HepG2 (cell line): ENCODE results near the gene FAM228B. TPM values are rescaled to one million over a fixed set of nuclear protein-coding genes. Genes with fewer than 3 reads are reported as not detected.

ENCODE experiments used
- ATF1 ChIP-seq: IDR thresholded peaks from 2 replicates; pipeline ENCODE4 v1.6.1; 2016; ENCODE audit warnings: mild to moderate bottlenecking, control low read depth
- BORCS8-MEF2B ChIP-seq: sonication (generic); formaldehyde crosslinking; IDR thresholded peaks from 2 replicates; pipeline ENCODE4 v1.8.0; 2022; ENCODE audit warnings: mild to moderate bottlenecking, missing genetic modification reagents
- CEBPB ChIP-seq: IDR thresholded peaks from 2 replicates; pipeline ENCODE4 v1.6.1; 2011; ENCODE audit warnings: low read depth, low read length, improper control_type of control experiment, borderline replicate concordance
- ELF3 ChIP-seq: IDR thresholded peaks from 2 replicates; pipeline ENCODE4 v1.6.1; 2016; ENCODE audit warnings: missing genetic modification reagents, missing compliant biosample characterization
- FOXA1 ChIP-seq, 2 experiments: fragments of 450-650 bp in 1 of 2; sonication (generic) in 1 of 2; formaldehyde crosslinking in 1 of 2; IDR thresholded peaks; 2 replicates each; pipeline versions ENCODE4 v1.4.0 to v1.6.1; 2016 to 2020; ENCODE audit warnings: missing genetic modification reagents in 1 of 2
- HOMEZ ChIP-seq: IDR thresholded peaks from 2 replicates; pipeline ENCODE4 v1.6.1; 2016; ENCODE audit warnings: low read depth
- KLF16 ChIP-seq, 2 experiments: sonication (generic) in 1 of 2; formaldehyde crosslinking in 1 of 2; IDR thresholded peaks; 2 replicates each; pipeline versions ENCODE4 v1.6.1 to v1.8.0; 2016 to 2023; ENCODE audit warnings: missing genetic modification reagents in 2 of 2, missing compliant biosample characterization in 1 of 2
- KLF9 ChIP-seq: IDR thresholded peaks from 2 replicates; pipeline ENCODE4 v1.6.1; 2016; ENCODE audit warnings: low read depth
- NKX3-1 ChIP-seq: sonication (generic); formaldehyde crosslinking; IDR thresholded peaks from 2 replicates; pipeline ENCODE4 v1.5.0; 2020; ENCODE audit warnings: missing genetic modification reagents
- NR0B2 ChIP-seq: sonication (generic); formaldehyde crosslinking; IDR thresholded peaks from 2 replicates; pipeline ENCODE4 v1.4.0; 2020; ENCODE audit warnings: mild to moderate bottlenecking, missing genetic modification reagents
- SP4 ChIP-seq: sonication (generic); formaldehyde crosslinking; IDR thresholded peaks from 2 replicates; pipeline ENCODE4 v1.8.1; 2023; ENCODE audit warnings: mild to moderate bottlenecking, missing genetic modification reagents
- TAF15 ChIP-seq: fragments of 200-400 bp; formaldehyde crosslinking; IDR thresholded peaks from one replicate; pipeline ENCODE4 v1.6.1; 2018; ENCODE audit warnings: mild to moderate bottlenecking, low read depth, low read length; ENCODE audit not compliant: poor library complexity, severe bottlenecking
- TERF1 ChIP-seq: sonication (generic); formaldehyde crosslinking; IDR thresholded peaks from 2 replicates; pipeline ENCODE4 v1.8.0; 2022; ENCODE audit warnings: mild to moderate bottlenecking, missing genetic modification reagents, moderate library complexity
- TGIF2 ChIP-seq: IDR thresholded peaks from 2 replicates; pipeline ENCODE4 v1.6.1; 2016; ENCODE audit warnings: control low read depth, missing compliant biosample characterization
- TMF1 ChIP-seq: sonication (generic); formaldehyde crosslinking; IDR thresholded peaks from 2 replicates; pipeline ENCODE4 v1.8.1; 2022; ENCODE audit warnings: low read depth, missing genetic modification reagents
- ZFP62 ChIP-seq: sonication (generic); formaldehyde crosslinking; IDR thresholded peaks from 2 replicates; pipeline ENCODE4 v1.4.0; 2020; ENCODE audit warnings: missing genetic modification reagents
- ZNF207 ChIP-seq: fragments of 450-650 bp; IDR thresholded peaks from 2 replicates; pipeline ENCODE4 v1.6.1; 2016; ENCODE audit warnings: antibody characterized with exemption, borderline replicate concordance
- ZNF235 ChIP-seq: sonication (generic); formaldehyde crosslinking; IDR thresholded peaks from 2 replicates; pipeline ENCODE4 v1.8.1; 2023; ENCODE audit warnings: mild to moderate bottlenecking, missing genetic modification reagents, borderline replicate concordance
- ZNF615 ChIP-seq: sonication (generic); formaldehyde crosslinking; IDR thresholded peaks from 2 replicates; pipeline ENCODE4 v1.5.0; 2020; ENCODE audit warnings: mild to moderate bottlenecking, missing genetic modification reagents, borderline replicate concordance
- ZNF644 ChIP-seq: IDR thresholded peaks from 2 replicates; pipeline ENCODE4 v1.6.1; 2016; ENCODE audit warnings: low read depth
- ZSCAN12 ChIP-seq: sonication (generic); formaldehyde crosslinking; IDR thresholded peaks from 2 replicates; pipeline ENCODE4 v1.9.0; 2021; ENCODE audit warnings: mild to moderate bottlenecking, missing genetic modification reagents
- polyA plus RNA-seq, 8 experiments: library from polyadenylated mRNA; depleted of rRNA in 3 of 8; stranded (reverse) in 7 of 8; unstranded in 1 of 8; fragments of >200 nt; fragmentation: Illumina TruSeq in 4 of 8; extraction: Trizol in 4 of 8; gene quantifications; 2 replicates each; pipeline versions ENCODE4 v1.2.1 to v1.2.3, GENCODE V29; 2011 to 2016; ENCODE audit warnings: low read depth in 4 of 8, missing spikeins in 1 of 8, mixed read lengths in 1 of 8; ENCODE audit not compliant: insufficient read depth in 1 of 8
- total RNA-seq, 5 experiments: library from RNA; depleted of rRNA; stranded (reverse); fragments of >200 nt; fragmentation: Illumina TruSeq; extraction: Trizol; gene quantifications; 2 replicates each; pipeline ENCODE4 v1.2.3, GENCODE V29; 2016; ENCODE audit warnings: low read depth in 1 of 5
- TF ChIP-seq, protein P1 (sequence below): fragments of 450-650 bp; IDR thresholded peaks from 2 replicates; pipeline ENCODE4 v1.6.1; 2017; ENCODE audit warnings: mild to moderate bottlenecking
- TF ChIP-seq, protein P2 (sequence below): sonication (generic); formaldehyde crosslinking; IDR thresholded peaks from 2 replicates; pipeline ENCODE4 v1.9.0; 2021; ENCODE audit warnings: missing genetic modification reagents, mild to moderate bottlenecking, borderline replicate concordance

The FAM228B gene
- total and polyA plus RNA-seq, 2 of the 13 experiments (the other 11 are each of a cell fraction or from before 2014, with no cell fraction given), result 0.79 to 1.1 TPM

DNA sequence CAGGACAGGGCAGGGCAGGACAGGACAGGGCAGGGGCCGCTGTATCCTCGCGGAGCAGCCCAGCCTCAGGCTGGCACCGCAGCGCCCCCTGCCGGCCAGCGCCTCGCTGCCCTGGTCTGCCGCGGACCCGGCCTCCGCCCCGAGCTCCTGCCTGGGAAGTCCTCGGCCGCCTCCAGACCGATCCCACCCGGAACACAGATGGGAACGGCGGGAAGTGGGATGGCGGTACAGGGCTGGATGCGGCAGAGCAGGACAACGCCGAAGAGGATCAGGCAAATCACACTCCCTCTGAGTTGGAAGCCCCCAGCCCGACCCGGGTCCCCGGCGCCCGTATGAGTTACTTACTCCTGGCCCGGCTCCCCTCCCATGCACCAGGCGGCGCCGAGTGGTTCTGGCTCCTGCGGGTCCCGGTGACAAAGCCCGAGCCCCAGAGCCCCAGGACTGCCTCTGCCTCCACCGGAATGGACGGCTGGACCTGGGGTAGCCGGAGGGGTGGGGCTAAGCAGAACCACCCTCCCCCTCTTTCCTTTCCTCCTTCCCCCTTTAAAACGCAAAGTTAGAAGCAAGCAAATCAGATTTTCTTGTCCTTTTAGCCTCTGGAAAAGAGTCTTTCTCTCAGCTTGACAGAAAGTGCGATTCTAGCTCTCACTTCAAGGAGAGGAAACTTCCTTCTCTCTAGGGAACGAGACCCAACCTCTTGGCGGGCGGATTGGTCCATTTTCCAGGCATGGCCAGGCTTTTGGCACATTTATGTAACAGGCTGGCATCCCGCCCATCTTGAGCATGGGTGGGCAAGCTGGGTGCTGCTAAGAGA, 38.7 kb upstream of the FAM228B start, which contains the start of gene TP53I3 (continued):
- TF ChIP-seq, protein P1, sequence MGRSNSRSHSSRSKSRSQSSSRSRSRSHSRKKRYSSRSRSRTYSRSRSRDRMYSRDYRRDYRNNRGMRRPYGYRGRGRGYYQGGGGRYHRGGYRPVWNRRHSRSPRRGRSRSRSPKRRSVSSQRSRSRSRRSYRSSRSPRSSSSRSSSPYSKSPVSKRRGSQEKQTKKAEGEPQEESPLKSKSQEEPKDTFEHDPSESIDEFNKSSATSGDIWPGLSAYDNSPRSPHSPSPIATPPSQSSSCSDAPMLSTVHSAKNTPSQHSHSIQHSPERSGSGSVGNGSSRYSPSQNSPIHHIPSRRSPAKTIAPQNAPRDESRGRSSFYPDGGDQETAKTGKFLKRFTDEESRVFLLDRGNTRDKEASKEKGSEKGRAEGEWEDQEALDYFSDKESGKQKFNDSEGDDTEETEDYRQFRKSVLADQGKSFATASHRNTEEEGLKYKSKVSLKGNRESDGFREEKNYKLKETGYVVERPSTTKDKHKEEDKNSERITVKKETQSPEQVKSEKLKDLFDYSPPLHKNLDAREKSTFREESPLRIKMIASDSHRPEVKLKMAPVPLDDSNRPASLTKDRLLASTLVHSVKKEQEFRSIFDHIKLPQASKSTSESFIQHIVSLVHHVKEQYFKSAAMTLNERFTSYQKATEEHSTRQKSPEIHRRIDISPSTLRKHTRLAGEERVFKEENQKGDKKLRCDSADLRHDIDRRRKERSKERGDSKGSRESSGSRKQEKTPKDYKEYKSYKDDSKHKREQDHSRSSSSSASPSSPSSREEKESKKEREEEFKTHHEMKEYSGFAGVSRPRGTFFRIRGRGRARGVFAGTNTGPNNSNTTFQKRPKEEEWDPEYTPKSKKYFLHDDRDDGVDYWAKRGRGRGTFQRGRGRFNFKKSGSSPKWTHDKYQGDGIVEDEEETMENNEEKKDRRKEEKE, result no peak
- TF ChIP-seq CEBPB, result no peak
- TF ChIP-seq NR0B2 (CRISPR knock-in tag), result no peak
- no peak for TF ChIP-seq ZSCAN12 (CRISPR knock-in tag)
- peak; percentile 73 for TF ChIP-seq ELF3
- TF ChIP-seq TERF1 (CRISPR knock-in tag), result no peak; the same call in 1 of the 2 replicates
- no peak for TF ChIP-seq ZNF644 (CRISPR knock-in tag)
- TF ChIP-seq KLF9 (CRISPR knock-in tag), result no peak
- no peak for TF ChIP-seq ZNF615 (CRISPR knock-in tag)
- TF ChIP-seq KLF16 (CRISPR knock-in tag; IDR thresholded peaks at IDR 0.05), result peak in 1 of 2 experiments; percentile 84; a peak in 2 of 4 replicates
- TF ChIP-seq TMF1, result peak; percentile 97
- TF ChIP-seq ZFP62 (CRISPR knock-in tag), result no peak
- peak; percentile 94 for TF ChIP-seq SP4 (CRISPR knock-in tag)
- no peak for TF ChIP-seq ATF1 (CRISPR knock-in tag)
- TF ChIP-seq HOMEZ (CRISPR knock-in tag), result no peak; the same call in 1 of the 2 replicates
- TF ChIP-seq TAF15, result no peak
- TF ChIP-seq NKX3-1 (CRISPR knock-in tag), result no peak
- TF ChIP-seq ZNF235 (CRISPR knock-in tag), result peak; percentile 83; the same call in 1 of the 2 replicates
- no peak for TF ChIP-seq TGIF2
- peak; percentile 79 for TF ChIP-seq BORCS8-MEF2B (CRISPR knock-in tag)
- TF ChIP-seq, protein P2, sequence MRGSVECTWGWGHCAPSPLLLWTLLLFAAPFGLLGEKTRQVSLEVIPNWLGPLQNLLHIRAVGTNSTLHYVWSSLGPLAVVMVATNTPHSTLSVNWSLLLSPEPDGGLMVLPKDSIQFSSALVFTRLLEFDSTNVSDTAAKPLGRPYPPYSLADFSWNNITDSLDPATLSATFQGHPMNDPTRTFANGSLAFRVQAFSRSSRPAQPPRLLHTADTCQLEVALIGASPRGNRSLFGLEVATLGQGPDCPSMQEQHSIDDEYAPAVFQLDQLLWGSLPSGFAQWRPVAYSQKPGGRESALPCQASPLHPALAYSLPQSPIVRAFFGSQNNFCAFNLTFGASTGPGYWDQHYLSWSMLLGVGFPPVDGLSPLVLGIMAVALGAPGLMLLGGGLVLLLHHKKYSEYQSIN (CRISPR knock-in tag), result no peak
- TF ChIP-seq ZNF207, result no peak
- TF ChIP-seq FOXA1 (IDR thresholded peaks at IDR 0.05), result no peak
- TF ChIP-seq FOXA1 (CRISPR knock-in tag; IDR thresholded peaks at IDR 0.05), result no peak
